KG1 (cell line): Measurements from ENCODE around the gene PPP6C.
"Not testable (repeated sequence)": the region's sequence is repeated elsewhere in the genome, so short reads cannot be mapped to it uniquely, and the experiment has no call there.

Source experiments
- DNase-seq: peaks from one replicate; lab custom pipeline; 2025; lab: John Stamatoyannopoulos, UW

The PPP6C gene

DNA sequence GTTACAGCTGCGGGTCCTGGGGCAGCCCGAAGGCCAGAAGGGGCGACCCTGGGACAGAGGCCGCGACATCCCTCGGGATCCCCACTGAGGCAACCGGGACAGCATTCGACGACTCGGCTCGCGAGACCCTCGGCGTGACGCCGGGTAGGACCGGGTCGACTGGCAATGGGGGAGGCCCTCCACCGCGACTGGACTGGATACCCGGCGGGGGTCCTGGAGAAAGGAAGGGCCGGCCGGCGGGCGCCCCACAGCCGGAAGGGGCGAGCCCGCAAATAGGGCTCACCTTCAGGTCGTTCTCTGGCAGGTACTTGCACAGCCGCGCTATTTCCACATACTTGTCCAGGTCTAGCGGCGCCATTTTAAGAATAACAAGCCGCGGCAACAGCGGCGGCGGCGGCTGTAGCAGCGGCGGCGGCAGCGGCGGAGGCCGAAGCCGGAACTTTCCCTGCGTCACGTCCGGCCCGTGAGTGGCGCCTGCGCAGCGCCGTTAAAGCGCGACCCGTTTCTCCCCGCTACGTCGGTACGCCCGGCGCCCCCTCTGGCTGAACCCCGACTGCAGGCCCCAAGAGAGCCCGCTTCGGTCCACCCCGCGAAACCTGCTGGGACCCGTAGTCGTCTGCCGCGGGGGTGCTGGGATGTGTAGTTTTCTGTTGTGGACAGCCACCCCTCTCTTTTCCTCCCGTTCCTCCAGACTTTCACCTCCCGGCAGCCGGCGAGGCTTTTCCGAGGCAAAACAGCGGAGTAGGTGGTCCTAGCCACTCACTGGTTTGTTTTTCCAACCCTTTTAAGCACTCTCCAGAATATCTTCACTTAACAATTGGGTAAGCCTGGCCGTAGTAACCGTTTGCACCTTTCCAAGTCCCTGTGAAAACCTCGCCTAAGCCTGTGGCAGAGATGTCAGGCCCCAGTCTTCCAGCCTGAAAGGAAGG, at the start of gene PPP6C:
Gene PPP6C (minus strand): TSS at position 443 of the 929 bp plus-strand sequence. CDS start 85 bp downstream, at position 358.
- DNase-seq = peak; percentile 87

DNA sequence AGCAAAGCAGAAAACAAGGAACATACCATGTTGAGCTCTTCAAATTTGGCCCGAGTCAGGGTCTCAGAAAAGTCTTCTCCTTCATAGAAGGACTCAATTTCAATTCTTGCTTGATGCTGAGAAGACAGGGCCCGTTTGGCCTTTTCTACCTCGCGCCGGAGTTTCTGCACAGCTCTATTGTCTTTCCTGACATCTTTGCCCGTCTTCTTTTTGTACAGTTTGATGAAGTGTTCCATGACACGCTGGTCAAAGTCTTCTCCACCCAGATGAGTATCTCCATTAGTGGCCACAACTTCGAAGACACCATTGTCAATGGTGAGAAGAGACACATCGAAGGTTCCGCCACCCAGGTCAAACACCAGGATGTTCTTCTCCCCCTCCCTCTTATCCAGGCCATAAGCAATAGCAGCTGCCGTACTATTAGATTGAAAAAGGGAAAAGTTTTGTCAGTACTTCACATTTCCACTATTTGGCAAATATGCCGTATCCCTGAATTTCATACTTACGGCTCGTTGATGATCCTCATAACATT, 49.4 kb upstream of the PPP6C start:
- DNase-seq = no peak

DNA sequence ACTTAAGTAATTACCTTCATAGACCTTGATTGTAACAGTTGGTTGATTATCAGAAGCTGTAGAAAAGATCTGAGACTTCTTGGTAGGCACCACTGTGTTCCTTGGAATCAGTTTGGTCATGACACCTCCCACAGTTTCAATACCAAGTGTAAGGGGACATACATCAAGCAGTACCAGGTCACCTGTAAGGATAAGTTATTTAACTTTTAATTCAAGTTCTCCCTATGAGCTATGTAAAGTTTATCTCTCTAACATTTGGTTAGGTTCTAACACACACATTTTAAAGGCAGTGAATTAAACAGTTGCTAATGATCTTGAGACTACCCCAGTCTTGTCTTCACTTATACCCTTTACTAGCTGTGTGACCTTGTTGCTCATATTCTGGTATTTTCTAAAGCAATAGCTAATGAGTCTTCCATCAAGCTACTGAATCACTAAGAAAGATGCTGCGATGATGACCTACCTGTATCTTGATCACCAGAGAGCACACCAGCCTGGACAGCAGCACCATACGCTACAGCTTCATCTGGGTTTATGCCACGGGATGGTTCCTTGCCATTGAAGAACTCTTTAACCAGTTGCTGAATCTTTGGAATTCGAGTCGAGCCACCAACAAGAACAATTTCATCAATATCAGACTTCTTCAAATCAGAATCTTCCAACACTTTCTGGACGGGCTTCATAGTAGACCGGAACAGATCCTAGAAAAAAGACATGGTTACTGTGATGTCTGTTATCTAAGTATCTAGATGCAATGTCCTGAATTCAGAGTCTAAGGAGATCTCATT, 48.7 kb upstream of the PPP6C start:
- no peak for DNase-seq

DNA sequence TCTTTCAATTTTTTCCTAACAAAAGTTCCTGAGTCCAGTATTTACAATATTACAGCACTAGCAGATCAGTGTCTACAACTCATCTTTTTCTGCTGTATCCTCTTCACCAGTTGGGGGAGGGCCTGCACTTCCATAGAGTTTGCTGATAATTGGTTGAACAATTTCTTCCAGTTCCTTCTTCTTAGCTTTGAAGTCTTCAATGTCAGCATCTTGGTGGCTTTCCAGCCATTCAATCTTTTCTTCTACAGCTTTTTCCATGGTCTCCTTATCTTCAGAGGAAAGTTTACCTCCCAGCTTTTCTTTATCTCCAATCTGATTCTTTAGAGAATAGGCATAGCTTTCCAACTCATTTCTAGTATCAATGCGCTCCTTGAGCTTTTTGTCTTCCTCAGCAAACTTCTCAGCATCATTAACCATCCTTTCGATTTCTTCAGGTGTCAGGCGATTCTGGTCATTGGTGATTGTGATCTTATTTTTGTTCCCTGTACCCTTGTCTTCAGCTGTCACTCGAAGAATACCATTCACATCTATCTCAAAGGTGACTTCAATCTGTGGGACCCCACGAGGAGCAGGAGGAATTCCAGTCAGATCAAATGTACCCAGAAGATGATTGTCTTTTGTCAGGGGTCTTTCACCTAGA, 47.0 kb upstream of the PPP6C start:
- DNase-seq = not testable (repeated sequence)

DNA sequence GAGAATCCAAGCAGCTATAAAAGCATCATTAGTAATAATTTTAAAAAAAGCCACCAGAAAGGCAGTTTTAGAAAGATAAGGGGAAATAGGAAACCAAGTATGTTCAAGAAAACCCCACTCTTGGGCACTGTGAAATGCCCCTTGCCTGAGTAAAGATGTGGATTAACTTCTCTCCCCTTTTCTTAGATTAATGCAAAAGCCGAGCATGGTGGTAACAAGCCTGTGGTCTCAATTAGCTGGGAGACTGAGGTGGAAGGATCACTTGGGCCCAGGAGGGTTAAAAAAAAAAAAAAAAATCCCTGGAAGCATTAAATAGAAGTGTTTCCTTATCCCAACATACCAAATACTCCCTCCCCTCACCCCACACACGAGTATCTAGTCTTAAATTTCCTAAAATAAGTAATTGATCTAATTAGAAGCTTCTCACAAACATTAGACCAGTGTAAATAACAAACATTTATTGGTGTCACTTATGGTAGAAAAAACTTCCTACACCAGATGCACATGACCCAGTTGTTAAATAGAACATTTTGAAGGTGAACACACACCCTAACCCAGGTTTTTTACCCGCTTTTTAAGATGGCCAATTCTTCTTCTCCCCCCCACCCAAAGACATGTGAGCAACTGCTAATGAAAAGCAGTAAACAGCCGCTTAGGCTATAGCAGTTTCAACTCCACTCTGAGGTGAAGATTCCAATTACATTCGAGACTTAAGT, 46.4 kb upstream of the PPP6C start:
- DNase-seq = no peak

DNA sequence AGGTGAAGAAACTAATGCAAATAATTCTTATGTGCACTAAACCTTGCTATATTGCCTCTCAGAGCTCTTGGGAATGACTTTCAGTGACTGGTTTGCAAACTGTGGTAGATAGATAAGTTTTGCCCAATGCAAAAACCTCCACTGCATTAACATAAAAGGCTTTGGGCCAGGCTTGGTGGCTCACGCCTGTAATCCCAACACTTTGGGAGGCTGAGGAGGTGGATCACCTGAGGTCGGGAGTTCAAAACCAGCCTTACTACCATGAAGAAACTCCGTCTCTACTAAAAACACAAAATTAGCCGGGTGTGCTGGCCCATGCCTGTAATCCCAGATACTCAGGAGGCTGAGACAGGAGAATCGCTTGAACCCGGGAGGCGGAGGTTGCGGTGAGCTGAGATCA, 44.5 kb upstream of the PPP6C start:
- not testable (repeated sequence) for DNase-seq

DNA sequence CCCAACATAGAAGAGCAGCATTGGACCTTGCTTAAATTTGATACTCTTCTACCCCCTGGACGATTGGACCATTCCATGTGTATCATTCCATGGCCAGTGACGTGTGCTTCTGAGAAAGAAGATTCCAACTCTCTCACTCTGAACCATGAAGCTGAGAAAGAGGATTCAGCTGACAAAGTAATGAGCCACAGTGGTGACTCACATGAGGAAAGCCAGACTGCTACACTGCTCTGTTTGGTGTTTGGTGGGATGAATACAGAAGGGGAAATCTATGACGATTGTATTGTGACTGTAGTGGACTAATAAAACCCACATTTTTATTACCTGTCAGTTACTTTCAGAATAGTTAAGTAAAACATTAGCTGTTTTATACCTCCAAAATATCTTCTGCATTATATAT, 44.1 kb upstream of the PPP6C start:
- no peak for DNase-seq

DNA sequence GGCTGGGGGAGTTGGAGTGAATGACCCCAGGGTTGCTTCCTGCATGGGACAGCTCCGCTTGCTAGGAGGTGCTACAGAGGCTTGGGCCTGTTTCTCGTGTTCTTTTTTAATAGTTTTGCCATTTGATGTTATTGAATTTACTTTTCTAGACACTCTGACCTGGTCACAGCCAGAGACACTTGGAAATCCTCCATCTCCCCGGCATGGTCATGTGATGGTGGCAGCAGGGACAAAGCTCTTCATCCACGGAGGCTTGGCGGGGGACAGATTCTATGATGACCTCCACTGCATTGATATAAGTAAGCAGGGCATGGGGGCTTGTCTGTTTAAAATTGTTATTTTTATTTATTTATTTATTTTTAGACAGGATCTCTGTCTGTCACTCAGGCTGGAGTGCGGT, 38.2 kb upstream of the PPP6C start:
- no peak for DNase-seq

DNA sequence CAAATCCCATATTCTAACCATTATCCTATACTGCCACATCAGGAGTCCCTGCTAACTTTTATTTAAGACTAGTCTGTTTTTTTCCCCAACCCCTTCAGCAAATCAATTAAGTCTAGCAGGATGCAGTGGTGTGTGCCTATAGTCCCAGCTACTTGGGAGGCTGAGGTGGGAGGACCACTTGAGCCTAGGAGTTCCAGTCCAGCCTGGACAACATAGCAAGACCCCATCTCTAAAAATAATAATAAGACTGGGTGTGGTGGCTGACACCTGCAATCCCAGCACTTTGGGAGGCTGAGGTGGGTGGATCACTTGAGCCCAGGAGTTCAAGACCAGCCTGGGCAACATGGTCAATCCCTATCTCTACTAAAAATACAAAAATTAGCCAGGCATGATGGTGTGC, 35.3 kb upstream of the PPP6C start:
- DNase-seq = not testable (repeated sequence)

DNA sequence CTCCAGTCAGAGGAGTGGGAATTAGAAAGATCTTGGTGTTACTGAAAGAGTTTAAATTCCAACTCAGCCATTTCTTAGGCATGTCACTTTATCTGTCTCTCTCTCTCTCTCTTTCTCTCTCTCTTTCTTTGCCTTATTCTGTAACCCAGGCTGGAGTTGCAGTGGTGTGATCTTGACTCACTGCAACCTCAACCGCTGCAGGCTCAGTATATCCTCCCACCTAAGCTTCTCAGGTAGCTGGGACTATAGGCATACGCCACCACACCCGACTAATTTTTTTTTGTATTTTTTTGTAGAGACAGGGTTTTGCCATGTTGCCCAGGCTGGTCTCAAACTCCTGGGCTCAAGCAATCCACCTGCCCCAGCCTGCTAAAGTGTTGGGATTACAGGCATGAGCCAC, 29.0 kb upstream of the PPP6C start:
- DNase-seq = no peak

DNA sequence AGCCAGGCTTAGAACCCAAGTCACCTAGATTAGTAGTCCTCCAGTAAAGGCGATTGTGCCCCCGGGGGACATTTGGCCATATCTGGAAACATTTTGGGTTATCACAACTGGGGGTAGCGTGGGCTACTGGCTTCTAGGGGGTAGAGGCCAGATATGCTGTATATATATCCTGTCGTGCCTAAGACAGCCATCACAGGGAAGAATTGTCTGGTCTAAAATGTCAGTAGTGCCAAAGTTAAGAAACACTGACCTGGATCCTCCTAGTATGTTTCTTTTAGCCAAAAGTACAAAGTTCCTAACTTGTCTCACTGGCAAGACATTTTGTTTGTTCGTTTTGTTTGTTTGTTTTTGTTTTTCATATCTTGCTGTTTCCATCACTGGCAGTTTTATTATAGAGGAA, 24.6 kb upstream of the PPP6C start:
- DNase-seq = no peak

DNA sequence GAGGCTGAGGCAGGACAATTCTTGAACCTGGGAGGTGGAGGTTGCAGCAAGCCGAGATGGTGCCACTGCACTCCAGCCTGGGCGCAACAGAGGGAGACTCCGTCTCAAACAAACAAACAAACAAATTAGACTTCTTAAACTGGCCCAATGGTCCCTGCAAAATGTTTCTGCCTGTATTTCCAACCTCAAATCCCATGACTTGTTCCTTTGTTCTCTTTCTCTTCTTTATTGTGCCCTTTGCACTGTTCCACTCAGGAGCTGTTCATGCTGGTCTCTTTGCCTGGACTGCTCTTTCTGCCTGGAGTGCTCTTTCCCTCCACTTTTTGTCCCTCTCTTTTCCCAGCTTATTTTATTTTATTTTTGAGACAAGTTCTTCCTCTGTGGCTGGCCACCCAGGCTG, 14.9 kb upstream of the PPP6C start:
- DNase-seq = no peak

DNA sequence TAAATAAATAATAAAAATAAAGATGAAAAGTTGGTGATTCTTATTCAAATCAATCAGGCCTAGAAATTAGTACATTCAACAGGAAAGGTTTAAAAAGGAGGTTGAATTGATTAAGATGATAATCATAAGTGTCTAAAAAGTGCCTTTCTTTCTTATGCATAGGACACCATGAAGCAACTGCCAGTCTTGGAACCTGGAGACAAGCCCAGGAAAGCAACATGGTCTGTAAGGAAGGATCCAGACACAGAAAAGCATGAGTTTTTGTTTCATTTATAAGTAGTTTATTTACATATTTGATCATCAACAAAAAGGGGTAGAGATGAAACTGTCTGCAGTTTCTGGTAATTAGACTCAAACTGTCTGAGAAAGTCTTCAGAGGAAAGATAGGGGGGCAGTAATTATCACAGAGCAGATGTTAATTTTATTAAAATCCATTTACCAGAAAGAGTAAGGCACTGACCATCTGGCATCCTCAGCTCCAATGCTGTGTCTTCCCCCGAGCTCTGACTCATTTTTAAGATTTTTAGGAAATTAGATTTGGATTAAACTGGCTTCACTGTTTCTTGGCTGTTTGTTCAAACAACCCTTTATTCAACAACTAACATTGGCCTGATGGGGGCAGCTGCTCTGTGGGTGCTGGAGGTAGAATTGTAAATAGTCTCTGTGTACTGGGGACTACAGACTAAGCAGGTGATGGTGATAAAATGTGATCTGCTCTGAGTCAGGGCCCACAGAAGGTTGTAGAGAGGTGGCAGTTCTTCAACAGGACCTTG, 13.4 kb upstream of the PPP6C start:
- no peak for DNase-seq

DNA sequence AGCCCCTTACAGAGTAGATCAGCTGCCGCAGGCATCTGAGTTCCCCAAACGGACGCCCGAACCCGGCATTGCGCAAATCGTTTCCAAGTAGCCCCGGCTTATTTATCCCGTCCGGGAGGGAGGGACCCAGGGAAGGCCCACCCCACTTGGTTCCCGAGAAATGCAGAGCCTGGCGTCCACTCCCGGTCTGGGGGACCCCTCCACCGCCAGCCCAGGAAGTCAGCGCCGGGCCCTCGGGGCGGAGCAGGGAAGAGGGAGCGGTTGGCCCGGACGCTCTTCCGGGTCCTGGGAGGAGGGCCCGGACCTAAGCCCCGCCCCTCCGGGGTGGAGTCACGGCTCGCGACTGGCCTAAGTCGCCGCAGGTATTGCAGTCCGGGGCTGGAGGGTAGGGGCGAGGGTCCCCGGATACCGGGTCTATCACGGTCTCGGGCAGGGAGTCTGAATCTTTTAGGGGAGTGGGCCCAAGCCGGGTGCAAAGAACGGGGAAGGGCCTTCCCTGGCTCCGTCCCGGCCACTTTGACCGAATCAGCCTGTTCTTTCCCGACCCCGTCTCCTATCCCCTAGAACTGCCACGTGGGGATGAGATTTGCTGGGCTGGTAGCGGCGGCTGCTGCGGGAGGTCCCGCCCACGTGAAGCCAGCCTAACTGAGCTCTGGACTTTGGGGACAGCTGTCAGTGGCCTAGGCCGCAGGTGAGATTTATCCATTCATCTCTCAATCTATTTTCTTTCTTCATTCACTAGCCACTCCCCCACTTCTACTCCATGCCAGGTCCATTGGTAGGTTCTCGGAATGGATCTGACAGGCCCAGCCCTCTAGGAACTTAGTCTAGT, 10.8 kb upstream of the PPP6C start, which contains the start of gene RABEPK:
Gene RABEPK (plus strand): TSS at position 327 of the 832 bp plus-strand sequence. CDS start 2,472 bp downstream, outside the sequence.
- peak; percentile 82 for DNase-seq

DNA sequence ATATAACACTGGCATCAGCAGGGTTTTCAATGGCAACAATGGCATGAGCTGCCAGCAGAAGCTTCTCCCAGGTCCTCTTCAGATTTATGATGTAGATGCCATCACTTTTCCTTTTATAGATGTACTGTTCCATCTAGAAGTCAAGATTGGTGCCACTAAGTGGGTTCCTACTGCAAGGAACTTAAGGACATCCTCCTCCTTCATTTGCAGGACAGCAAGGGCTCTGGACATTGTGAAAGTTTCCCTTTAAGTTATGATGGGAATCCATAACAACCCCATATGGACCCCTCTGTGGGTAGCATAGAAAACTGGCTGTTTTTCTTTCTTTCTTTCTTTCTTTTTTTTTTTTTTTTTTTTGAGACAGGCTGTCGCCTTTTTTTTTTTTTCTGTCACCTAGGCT, 6.0 kb upstream of the PPP6C start:
- not testable (repeated sequence) for DNase-seq

DNA sequence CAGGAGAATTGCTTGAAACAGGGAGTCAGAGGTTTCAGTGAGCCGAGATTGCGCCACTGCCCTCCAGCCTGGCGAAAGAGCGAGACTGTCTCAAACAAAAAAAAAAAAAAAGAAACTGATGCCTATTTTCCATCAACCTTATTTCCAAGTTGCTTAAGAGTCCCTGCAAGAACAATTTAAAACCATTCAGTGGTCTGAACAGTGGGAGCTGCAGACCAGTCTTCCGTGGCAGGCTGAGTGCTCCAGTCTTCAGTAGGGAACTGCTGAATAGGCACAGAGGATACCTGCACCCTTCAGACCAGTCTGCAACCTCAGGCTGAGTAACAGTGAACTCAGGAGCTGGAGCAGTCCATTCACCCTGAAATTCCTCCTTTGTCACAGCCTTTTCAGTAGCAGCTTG, 4.9 kb upstream of the PPP6C start:
- DNase-seq = not testable (repeated sequence)

DNA sequence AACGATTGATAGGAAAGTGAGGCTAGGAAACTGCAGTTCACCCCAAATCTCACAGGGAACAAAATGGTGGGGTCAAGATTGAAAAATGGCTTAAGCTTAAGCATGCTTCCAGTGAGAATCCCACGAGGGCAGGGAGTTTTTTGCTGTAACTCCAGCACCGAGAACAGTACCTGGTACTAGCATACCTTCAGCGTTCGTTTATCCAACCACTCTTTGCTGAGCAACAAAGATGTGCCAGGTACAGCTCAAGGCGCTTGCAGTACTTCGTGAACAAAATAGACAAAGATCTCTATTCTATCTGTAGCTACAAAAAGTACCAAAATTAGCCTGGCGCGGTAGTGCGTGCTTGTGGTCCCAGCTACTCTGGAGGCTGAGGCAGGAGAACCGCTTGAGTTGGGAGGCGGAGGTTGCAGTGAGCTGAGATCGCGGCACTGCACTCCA, 778 bp upstream of the PPP6C start:
- no peak for DNase-seq

DNA sequence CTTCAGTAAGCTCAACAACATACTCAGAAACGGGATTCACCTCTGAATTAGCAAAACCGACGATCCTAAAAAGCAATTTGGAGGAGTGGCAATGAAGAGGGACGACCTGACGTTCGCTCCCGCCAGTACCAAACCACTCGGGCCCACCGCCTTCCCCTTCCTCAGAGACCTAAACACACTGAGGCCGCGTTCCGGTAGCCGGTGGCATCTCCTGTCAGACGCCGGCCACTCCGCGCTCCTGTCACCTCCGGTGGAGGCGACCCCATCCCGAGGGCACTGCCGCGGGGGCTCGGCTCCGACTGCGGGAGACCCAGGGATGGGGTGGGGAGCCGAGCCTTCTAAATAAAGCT, 617 bp downstream of the PPP6C start:
- no peak for DNase-seq

DNA sequence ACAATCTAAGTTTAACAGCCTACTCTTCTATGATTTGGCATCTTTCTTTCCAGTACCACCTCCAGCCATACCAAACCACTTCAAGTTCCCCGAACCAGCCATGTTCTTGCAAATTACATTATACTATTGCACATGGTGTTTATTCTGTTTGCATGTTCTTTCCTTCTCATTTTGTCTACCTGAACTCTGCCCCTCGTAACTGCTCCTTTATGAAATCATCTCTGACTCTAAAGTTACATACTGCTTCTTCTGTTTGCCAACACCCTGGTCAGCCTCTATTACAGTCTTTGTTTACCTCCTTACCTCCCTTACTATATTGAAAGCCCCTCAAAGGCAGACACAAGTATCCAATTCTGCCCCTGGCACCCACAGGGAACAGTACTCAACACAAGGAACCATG, 6.0 kb downstream of the PPP6C start:
- no peak for DNase-seq

DNA sequence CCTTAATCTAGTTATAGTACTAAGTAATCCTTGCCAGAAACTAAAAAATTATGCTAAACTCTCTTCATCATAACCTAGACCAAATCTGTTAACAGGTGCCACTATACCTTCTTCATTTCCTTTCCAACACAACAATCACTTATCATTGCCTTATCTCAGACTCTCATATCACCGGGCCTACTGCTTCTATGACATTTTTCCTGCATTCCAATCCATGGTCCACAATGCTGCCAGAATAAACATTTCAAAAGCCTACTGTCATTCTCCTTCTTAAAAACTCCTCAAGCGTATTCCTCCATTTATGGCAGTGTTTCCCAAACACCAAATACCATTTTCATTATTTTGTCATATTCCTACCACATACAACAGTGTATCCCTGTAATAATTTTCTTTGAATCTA, 6.5 kb downstream of the PPP6C start:
- DNase-seq = no peak
